Left cardiac atrium (tissue), 4 donors: ENCODE data around the gene STX7. TPM values are rescaled to one million over a fixed set of nuclear protein-coding genes. Genes with fewer than 3 reads are reported as not detected.

Experiments
- ATAC-seq, 2 donors: fragments of 200-7000 bp; cut with Tn5 transposase; one replicate each; pipeline ENCODE4 v1.9.1; 2020; ENCODE audit warnings: mild to moderate bottlenecking in 2 of 2, moderate library complexity in 2 of 2
- DNase-seq: peaks from one replicate; pipeline ENCODE4 v3.0.0-alpha.2; 2020
- intact Hi-C, 2 donors: fragments of 100-400 bp; cut with DNase I; formaldehyde crosslinking; loops; one replicate each; pipeline versions ENCODE4 v1.14.1 to v1.15.1; 2022 to 2023
- total RNA-seq, 2 donors: library from RNA; stranded (reverse); fragmentation: NEBNext Ultra II Directional; extraction: Animal tissue kit (Norgen Biotek cat#: 25700); gene quantifications; one replicate each; pipeline ENCODE4 v1.2.1, GENCODE V29; 2021
- donor health status: DM: no; HTN: yes; CAD: no.
- donor health status: DM: no; HTN: yes; CAD: no; lungs with severe emphysema.
- donor health status: DM: yes; HTN: yes; CAD: no.
- donor health status: Dilated cardiomyopathy.

The STX7 gene
- total RNA-seq, 2 donors from 2014 or later, result 46.4 to 53.0 TPM

DNA sequence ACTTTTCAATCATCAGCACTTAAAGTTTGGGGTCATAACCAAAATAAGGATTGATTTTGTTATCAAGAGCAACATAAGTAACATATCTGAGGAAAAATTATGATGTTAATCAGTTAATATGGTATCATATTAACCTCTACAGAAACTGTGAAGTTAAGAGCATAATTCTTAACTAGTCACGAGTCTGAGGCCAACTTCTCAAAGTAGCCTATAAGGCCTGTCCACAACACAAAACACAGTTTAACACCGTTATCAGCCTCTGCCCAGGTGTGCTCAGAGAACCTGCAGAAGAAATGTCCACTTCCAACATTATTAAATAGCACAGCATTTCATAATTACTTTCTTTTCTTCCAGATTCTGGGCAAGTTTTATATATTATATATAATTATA, 1.1 kb downstream of the STX7 start:
- intact Hi-C loops, result no loop called here
- DNase-seq, result no peak
- ATAC-seq, result no peak

GRCh38 chr6:132511210-132511830, 1.6 kb downstream of the STX7 start:
- intact Hi-C loops, result no loop called here
- ATAC-seq (no peak), DNase-seq (no peak)

- intact Hi-C loops, result no loop called here
- no peak for DNase-seq
- ATAC-seq, result no peak
Measured at GRCh38 chr6:132506869-132507808, 5.8 kb downstream of the STX7 start.

- no peak for ATAC-seq
- intact Hi-C loops, result no loop called here
- no peak for DNase-seq
Measured at GRCh38 chr6:132506461-132506860, 6.5 kb downstream of the STX7 start.

DNA sequence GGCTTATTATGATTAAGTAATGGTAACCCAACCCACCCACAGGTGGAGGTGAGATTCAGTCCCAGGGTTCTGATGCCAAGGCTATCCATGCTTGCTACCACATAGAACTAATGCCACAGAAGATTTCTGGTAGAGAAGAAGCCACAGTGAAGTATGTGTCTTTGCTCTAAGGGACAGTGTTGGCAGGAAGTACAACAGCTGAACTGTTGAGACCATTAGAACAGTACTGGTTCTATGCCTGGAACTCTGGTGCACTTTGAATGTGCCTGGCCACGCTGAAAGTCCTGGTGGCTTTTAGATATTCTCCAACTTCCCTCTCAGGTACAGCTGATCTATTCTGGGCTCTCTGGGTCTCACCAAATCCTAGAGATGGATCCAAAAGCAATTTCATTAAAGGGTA, 7.8 kb downstream of the STX7 start:
- DNase-seq, result no peak
- intact Hi-C loops, result no loop called here
- no peak for ATAC-seq

- intact Hi-C loops, result no loop called here
- ATAC-seq (peak in 1 of 2 donors; percentile 58), DNase-seq (peak; percentile 27)
Measured at GRCh38 chr6:132504757-132505156, 8.2 kb downstream of the STX7 start.

- DNase-seq (no peak), ATAC-seq (peak in 1 of 2 donors; percentile 23)
- intact Hi-C loops, result no loop called here
Measured at GRCh38 chr6:132499757-132500156, 13.2 kb downstream of the STX7 start.

DNA sequence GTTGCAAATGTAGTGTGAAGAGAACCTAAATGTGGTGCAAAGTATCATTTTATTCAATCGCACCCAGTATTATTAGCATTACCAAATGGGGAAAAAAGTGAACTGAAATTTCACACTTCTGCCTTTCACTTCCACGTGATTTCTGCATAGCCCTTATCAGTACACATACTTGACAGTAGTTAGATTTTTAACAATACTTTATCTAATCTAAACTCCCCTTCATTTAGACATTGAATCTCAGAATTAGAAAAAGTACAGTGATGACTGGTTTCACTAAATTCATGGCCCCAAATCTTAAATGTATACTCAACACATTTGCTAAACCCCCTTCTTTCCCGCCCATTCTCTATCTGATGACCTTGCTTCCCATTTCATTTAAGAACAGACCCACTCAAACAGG, 14.3 kb downstream of the STX7 start:
- intact Hi-C loops, result no loop called here
- ATAC-seq, result no peak
- no peak for DNase-seq

DNA sequence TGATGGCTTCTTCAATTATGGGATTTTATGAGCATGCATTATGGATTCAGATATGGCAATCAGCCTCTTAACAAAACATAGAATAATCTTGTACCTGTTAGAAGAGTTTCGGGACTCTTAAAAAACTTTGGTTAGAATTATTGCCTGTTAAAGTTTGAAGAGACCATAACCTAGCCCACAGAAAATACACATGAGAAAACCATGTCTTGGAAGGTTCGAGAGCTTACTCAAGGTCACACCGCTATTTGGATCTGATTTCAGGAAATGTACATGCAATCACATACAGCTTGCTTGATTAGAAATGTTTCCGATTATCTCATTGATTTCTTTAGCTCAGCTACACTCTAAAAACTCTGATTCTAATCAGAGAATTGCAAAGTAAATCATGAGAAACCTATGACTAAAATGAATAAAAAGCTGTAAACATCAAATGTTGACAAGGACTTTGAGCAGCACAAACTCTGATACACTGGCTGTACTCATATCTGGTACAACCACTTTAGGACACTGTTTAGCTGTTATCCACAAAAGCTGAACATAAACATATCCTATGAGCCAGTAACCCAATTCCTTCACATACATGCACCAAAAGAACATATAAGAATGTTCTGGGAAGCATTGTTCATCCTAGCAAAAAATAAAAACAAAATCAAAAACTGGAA, 16.3 kb downstream of the STX7 start:
- DNase-seq, result no peak
- ATAC-seq, result no peak
- intact Hi-C loops, result no loop called here

GRCh38 chr6:132495604-132496079, 17.3 kb downstream of the STX7 start:
- intact Hi-C loops, result no loop called here
- DNase-seq, result no peak
- no peak for ATAC-seq

DNA sequence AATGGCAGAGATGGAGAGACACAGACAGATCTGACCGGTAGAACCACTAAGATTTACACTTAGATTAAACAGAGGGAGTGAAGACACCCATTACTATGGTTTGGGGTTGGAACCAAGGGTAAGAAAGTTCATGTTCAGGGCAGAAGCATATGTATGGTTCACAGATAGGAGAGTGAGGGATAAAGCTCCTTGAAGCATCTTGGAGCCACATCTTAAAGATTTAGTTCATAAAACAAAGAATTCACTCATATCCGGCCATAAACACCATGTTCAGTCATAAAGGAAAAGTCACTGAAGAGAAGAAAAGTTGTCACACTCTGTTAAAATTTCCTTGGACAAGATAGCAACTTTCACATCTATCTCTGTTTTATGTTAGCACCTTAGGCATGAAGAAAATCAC, 18.0 kb downstream of the STX7 start:
- DNase-seq (no peak), ATAC-seq (no peak)
- intact Hi-C loops, result no loop called here

- no peak for DNase-seq
- intact Hi-C loops, result no loop called here
- ATAC-seq, result no peak
Measured at GRCh38 chr6:132491881-132492280, 21.0 kb downstream of the STX7 start.

- DNase-seq (peak; percentile 55), ATAC-seq (peak in 1 of 2 donors; percentile 73)
- intact Hi-C loops, result no loop called here
Measured at GRCh38 chr6:132491303-132491702, 21.6 kb downstream of the STX7 start.

- DNase-seq, result peak; percentile 43
- peak; percentile 44 to 84 for ATAC-seq
- intact Hi-C loops, result no loop called here
Measured at GRCh38 chr6:132490478-132491204, 22.3 kb downstream of the STX7 start.

DNA sequence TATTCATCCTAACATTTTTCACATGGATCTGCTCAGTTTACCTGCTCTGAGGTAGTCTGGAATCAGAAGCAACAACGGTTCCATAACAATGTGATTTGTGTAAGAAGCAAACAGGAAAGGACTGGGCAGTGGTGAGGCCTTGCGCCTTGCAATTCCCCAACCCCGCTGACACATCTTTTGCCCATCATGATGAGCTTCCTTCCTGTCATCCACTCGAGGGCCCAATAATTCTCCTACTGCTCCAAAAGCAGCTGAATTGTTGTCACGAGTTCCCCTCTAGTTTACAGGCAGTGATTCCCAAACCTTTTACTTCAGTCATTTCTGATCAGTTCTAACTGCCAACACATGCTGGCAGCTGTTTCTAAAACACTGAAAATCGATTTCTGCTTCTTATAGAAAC, 22.9 kb downstream of the STX7 start:
- DNase-seq, result peak; percentile 32
- ATAC-seq, result peak; percentile 63 to 73
- intact Hi-C loops, result no loop called here

DNA sequence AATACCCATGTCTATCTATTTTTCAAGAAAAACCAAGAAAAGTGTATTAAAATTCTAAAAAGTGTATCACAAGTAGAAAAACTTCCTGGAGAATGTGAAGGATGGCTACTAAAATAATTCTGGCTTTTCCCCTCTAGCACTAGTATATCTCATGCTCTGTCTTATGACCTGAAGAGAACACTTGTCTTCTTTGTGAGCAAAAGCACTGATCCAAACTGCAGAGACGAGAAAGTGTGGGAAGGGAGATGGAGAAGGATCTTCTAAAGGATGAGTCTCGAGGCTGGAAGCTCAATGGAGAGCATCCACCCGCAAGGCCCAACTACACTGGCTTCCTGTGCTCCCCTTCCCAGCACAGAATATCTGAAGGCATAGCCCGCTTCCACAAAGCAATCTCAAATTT, 23.5 kb downstream of the STX7 start:
- no peak for ATAC-seq
- DNase-seq, result no peak
- intact Hi-C loops, result loop anchor here in 1 of 2 donors (10.0 kb wide), 1 partner anchor 565 kb away; no protein-coding TSS in a partner anchor

DNA sequence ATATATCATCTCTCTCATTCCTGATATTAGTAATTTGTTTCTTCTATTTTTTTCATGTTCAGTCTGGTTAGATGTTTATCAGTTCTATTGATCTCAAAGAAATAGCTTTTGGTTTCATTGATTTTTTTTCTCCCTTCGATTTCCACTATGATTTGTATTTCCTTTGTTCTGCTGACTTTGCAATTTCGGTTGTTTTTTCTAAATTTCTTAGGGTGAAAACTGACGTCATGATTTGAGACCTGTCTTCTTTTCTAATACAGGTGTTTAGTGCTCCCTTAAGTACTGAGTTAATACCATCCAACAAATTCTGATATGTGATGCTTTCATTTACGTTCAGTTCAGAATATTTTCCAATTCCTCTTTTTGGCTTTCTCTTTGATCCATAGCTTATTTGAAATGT, 25.2 kb downstream of the STX7 start:
- ATAC-seq, result no peak
- intact Hi-C loops, result loop anchor here in 1 of 2 donors (10.0 kb wide), 1 partner anchor 563 kb away; no protein-coding TSS in a partner anchor
- DNase-seq, result no peak

- ATAC-seq (peak in 1 of 2 donors; percentile 14), DNase-seq (no peak)
- intact Hi-C loops, result loop anchor here (1.0 to 10.0 kb wide), 3 partner anchors 182 to 560 kb away; no protein-coding TSS in a partner anchor
Measured at GRCh38 chr6:132484680-132485018, 28.3 kb downstream of the STX7 start.
